Stimulated activated effector memory CD8-positive, alpha-beta T cell treated with anti-CD3 and anti-CD28 coated beads, Interleukin-12 subunit alpha, Interleukin-12 subunit beta, amount 100 ng/mL, for 72 hours (primary cell): ENCODE measurements around the gene SMOC1.

Experiments used
- ATAC-seq: fragments of 150-1000 bp; cut with Tn5 transposase; 2 replicates; pipeline ENCODE4 v1.10.0; 2021
- DNase-seq, 2 donors: peaks; one replicate each; pipeline ENCODE4 v3.0.0; 2021 to 2022; ENCODE audit warnings: low spot score in 2 of 2
- H3K27ac Mint-ChIP-seq: one replicate; pipeline ENCODE4 v1.8.0; 2022; ENCODE audit warnings: mild to moderate bottlenecking, mixed read lengths
- H3K36me3 Mint-ChIP-seq: one replicate; pipeline ENCODE4 v1.8.0; 2022; ENCODE audit warnings: mild to moderate bottlenecking, mixed read lengths
- H3K4me1 Mint-ChIP-seq: one replicate; pipeline ENCODE4 v1.8.0; 2022; ENCODE audit warnings: mixed read lengths
- H3K4me3 Mint-ChIP-seq: one replicate; pipeline ENCODE4 v1.8.0; 2022; ENCODE audit warnings: mild to moderate bottlenecking, mixed read lengths
- H3K9me3 Mint-ChIP-seq: one replicate; pipeline ENCODE4 v1.8.0; 2022; ENCODE audit warnings: mixed read lengths

The SMOC1 gene

GRCh38 chr14:69990323-69990722, 111.1 kb downstream of the SMOC1 start:
- Mint-ChIP-seq H3K4me3 (no peak overlapping the region), H3K9me3 (no peaks in the 10 kb centered on the region), H3K4me1 (no peaks in the 10 kb centered on the region), H3K27ac (no peak overlapping the region), H3K36me3 (no peaks in the 10 kb centered on the region)
- no peak for DNase-seq
- ATAC-seq: no peak

DNA sequence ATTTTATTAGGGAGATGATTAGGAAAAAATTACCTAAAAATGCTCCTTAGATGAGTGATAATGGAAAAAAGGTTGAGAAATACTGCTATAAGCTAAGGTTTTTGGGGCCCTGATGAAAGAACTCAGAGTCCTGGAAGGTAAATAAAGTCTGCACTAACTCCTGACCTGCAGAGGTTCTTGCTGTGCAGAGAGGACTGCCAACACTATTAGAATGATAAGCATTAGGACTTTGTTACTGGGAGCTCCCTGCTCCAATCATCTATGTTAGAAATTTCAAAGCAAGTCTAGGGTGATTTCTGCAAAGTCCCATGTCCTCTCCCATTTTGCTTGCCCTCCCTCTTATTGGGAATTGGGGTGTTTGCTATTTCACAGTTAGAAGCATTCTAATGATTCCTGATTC, 112.2 kb downstream of the SMOC1 start:
- Mint-ChIP-seq H3K4me3 (no peak overlapping the region), H3K36me3 (no peaks in the 10 kb centered on the region), H3K4me1 (no peaks in the 10 kb centered on the region), H3K27ac (no peak overlapping the region), H3K9me3 (no peaks in the 10 kb centered on the region)
- ATAC-seq: no peak
- DNase-seq: no peak

DNA sequence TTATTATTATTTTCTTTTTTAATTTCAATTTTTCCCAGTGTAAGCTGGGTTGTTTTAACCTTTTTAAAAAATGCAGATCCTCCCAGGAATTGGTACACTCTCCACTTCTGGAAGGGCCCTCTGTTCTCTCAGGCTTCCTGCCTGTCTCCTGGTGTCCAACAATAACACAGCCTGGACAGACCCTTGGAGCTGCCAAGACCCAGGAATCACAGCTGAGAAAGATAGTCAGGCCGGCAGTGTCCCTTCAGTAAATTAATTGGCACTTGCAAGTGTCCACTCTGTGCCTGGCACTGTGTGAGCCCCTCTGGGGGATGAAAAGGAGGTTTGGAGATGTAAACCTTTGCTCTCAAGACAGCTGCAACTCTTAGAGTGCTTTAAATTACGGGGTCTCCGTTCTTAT, 113.3 kb downstream of the SMOC1 start:
- ATAC-seq: no peak
- no peak overlapping the region for H3K27ac Mint-ChIP-seq
- no peaks in the 10 kb centered on the region for H3K4me1 Mint-ChIP-seq
- no peak for DNase-seq
- H3K9me3 Mint-ChIP-seq: no peaks in the 10 kb centered on the region
- H3K36me3 Mint-ChIP-seq: no peaks in the 10 kb centered on the region
- no peak overlapping the region for H3K4me3 Mint-ChIP-seq

DNA sequence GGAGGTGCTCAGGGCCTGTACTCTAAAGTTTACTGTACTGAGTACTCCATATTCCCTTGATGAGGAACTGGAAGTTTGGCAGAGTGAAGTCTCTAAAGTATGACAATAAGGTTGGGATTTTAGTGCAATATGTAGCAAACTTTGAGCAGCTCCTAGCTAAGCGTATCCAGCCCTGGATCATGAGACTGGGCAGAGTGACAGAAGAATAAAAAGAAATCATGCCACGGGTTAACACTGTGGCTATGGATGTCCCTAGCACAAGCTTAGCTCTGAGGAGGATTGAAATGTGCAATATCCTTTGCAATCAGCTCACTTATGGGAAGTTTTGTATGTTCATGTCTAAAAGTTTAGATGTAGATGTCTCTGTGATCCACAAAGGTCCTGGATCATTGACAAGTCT, 114.1 kb downstream of the SMOC1 start:
- Mint-ChIP-seq H3K9me3 (no peaks in the 10 kb centered on the region), H3K4me3 (no peak overlapping the region), H3K27ac (no peak overlapping the region), H3K4me1 (no peaks in the 10 kb centered on the region), H3K36me3 (no peaks in the 10 kb centered on the region)
- ATAC-seq (peak; percentile 23), DNase-seq (no peak)

- no peaks in the 10 kb centered on the region for H3K9me3 Mint-ChIP-seq
- H3K4me3 Mint-ChIP-seq: no peak overlapping the region
- no peaks in the 10 kb centered on the region for H3K36me3 Mint-ChIP-seq
- no peak overlapping the region for H3K27ac Mint-ChIP-seq
- no peaks in the 10 kb centered on the region for H3K4me1 Mint-ChIP-seq
- ATAC-seq (no peak), DNase-seq (no peak)
Measured at GRCh38 chr14:69994002-69994401, 114.8 kb downstream of the SMOC1 start.

- H3K4me3 Mint-ChIP-seq: no peak overlapping the region
- no peaks in the 10 kb centered on the region for H3K4me1 Mint-ChIP-seq
- DNase-seq (no peak), ATAC-seq (no peak)
- H3K27ac Mint-ChIP-seq: no peak overlapping the region
- no peaks in the 10 kb centered on the region for H3K9me3 Mint-ChIP-seq
- no peaks in the 10 kb centered on the region for H3K36me3 Mint-ChIP-seq
Measured at GRCh38 chr14:69996216-69996615, 117.0 kb downstream of the SMOC1 start.

GRCh38 chr14:69997849-69998248, 118.6 kb downstream of the SMOC1 start:
- Mint-ChIP-seq H3K36me3 (no peaks in the 10 kb centered on the region), H3K27ac (no peak overlapping the region), H3K4me1 (no peaks in the 10 kb centered on the region), H3K9me3 (no peaks in the 10 kb centered on the region), H3K4me3 (no peak overlapping the region)
- DNase-seq (no peak), ATAC-seq (no peak)

DNA sequence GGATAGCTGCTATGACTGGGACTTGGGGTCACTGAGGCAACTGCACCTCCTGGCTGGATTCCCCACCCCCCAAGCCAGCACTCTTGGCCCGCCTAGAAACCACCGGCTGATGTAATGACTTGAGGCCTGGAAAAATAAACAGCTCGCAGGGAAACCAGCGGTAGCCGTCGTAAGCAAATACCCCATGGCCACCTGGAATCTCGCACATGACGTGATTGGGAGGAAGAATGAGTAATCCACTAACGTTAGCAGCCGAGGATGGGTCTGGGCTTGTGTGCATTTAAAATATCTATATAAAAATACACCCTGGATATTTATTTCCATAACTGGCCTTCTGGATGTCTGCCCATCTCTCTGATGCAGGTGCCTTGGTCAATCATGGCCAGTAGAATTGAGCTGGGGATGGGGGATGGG, 120.1 kb downstream of the SMOC1 start:
- no peak for DNase-seq
- H3K36me3 Mint-ChIP-seq: no peaks in the 10 kb centered on the region
- H3K9me3 Mint-ChIP-seq: no peaks in the 10 kb centered on the region
- H3K4me1 Mint-ChIP-seq: no peaks in the 10 kb centered on the region
- no peak for ATAC-seq
- no peak overlapping the region for H3K4me3 Mint-ChIP-seq
- H3K27ac Mint-ChIP-seq: no peak overlapping the region

DNA sequence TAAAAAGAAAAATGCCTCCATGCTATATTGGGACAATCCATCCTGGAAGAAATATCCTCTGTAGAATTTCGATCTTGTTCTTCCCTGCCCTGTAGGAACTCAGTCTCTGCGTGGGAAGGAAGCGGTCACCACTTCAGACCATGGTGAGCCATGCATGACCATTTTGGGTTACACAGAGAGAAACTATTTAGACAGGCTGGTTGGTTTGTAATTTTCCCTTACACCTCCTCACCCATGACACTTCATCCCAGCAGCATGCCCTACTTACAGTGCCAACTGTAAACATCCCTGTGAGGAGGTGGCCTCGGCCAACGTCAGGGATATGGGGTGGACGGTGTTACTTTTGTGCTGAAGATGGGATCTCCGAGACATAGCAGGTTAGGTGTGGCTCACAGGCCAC, 121.4 kb downstream of the SMOC1 start:
- no peaks in the 10 kb centered on the region for H3K4me1 Mint-ChIP-seq
- no peak overlapping the region for H3K4me3 Mint-ChIP-seq
- ATAC-seq: no peak
- no peaks in the 10 kb centered on the region for H3K36me3 Mint-ChIP-seq
- no peak overlapping the region for H3K27ac Mint-ChIP-seq
- DNase-seq: no peak
- no peaks in the 10 kb centered on the region for H3K9me3 Mint-ChIP-seq

GRCh38 chr14:70002589-70003346, 123.6 kb downstream of the SMOC1 start:
- no peak for DNase-seq
- Mint-ChIP-seq H3K9me3 (no peaks in the 10 kb centered on the region), H3K4me3 (no peak overlapping the region), H3K4me1 (no peaks in the 10 kb centered on the region), H3K36me3 (no peaks in the 10 kb centered on the region), H3K27ac (no peak overlapping the region)
- ATAC-seq: no peak

DNA sequence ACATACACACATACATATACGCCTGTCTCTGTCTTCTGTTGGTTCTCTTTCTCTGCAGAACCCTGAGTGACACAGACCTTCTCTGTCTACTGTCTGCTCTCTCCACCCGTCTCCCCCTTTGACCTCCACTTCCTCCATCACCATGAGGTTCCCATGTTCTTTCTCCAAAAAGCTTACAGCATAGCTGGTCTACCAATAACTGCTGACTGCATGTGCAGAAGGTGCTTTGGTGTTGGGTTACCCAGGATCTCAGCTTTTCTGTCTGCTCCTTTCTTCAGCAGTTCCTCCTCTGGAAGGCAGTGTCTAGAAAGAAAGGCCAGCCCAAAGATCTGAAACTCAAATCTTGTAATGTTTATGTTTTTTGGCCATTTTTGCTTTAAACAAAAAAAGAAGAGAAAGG, 125.6 kb downstream of the SMOC1 start:
- no peaks in the 10 kb centered on the region for H3K9me3 Mint-ChIP-seq
- DNase-seq: no peak
- H3K4me3 Mint-ChIP-seq: no peak overlapping the region
- ATAC-seq: peak; percentile 12
- no peaks in the 10 kb centered on the region for H3K36me3 Mint-ChIP-seq
- H3K4me1 Mint-ChIP-seq: no peaks in the 10 kb centered on the region
- no peak overlapping the region for H3K27ac Mint-ChIP-seq

DNA sequence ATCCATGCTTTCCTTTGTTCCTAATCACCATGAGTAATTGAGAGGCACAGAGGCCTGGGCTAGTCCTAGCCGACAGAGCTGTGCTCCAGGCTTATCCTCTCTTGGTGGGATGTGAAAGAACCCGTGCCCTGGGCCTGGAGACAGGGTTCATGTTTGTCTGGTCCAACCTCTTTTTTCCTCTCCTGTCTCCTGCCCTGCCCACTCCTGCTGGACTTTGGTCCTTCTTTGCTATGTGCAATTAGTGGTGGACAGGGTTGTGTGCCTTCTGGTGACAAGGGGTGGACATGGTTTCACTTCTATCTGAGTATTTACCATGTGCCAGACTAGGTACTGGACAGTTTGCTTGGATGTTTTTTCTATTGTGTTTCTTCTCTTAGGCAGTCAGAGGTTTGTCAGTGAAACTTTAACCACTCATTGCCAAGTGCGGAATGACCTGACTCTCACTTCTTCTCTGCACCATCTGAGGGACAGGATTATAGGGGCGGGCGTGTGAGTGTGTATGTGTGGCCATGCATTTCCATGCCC, 126.1 kb downstream of the SMOC1 start:
- Mint-ChIP-seq H3K9me3 (no peaks in the 10 kb centered on the region), H3K36me3 (no peaks in the 10 kb centered on the region), H3K4me1 (no peaks in the 10 kb centered on the region), H3K4me3 (no peak overlapping the region), H3K27ac (no peak overlapping the region)
- DNase-seq: no peak
- ATAC-seq: no peak

DNA sequence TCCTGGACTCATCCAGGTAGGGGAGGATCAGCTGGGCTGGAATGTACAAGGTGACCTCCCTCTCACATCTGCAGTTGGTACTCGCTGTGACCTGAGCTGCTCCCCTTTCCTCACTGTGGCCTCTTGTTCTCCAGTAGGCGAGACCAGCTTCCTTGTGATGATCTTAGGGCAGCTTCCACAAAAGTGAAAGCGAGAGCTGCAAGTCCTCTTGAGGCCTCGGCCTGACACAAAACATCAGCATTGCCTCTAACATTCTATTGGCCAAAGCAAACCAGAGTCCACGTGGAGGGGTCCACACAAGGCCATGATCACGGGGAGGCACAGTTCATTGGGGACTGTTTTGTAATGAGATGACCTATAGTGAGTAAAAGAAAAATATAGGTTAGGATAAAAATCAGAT, 127.5 kb downstream of the SMOC1 start:
- Mint-ChIP-seq H3K4me3 (no peak overlapping the region), H3K4me1 (no peaks in the 10 kb centered on the region), H3K9me3 (no peaks in the 10 kb centered on the region), H3K36me3 (no peaks in the 10 kb centered on the region), H3K27ac (no peak overlapping the region)
- no peak for DNase-seq
- no peak for ATAC-seq

- H3K9me3 Mint-ChIP-seq: no peaks in the 10 kb centered on the region
- H3K36me3 Mint-ChIP-seq: no peaks in the 10 kb centered on the region
- H3K4me3 Mint-ChIP-seq: no peak overlapping the region
- no peak for ATAC-seq
- no peak for DNase-seq
- no peaks in the 10 kb centered on the region for H3K4me1 Mint-ChIP-seq
- H3K27ac Mint-ChIP-seq: no peak overlapping the region
Measured at GRCh38 chr14:70008284-70009262, 129.4 kb downstream of the SMOC1 start.

DNA sequence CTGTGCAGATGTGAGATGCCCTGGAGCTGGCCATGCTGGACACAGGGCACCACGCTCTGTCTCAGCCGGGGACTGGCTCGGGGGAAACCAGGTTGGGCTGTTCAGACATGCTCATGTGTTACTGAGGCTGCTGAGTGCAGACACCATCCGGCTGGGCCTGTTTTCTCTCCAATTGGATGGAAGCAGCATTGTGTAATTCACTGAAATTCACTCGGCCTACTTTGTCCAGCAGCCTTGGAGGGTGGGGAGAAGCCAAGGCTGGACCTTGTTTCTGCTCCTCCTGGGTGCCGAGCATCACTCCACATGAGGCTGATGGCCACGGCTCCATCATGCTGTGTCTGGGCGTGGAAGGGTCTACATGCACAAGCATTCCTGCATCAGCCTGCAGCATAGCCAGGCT, 130.7 kb downstream of the SMOC1 start:
- no peaks in the 10 kb centered on the region for H3K4me1 Mint-ChIP-seq
- no peaks in the 10 kb centered on the region for H3K36me3 Mint-ChIP-seq
- no peak overlapping the region for H3K27ac Mint-ChIP-seq
- DNase-seq: no peak
- ATAC-seq: no peak
- H3K4me3 Mint-ChIP-seq: no peak overlapping the region
- no peaks in the 10 kb centered on the region for H3K9me3 Mint-ChIP-seq

GRCh38 chr14:70011098-70011497, 131.9 kb downstream of the SMOC1 start:
- no peak for ATAC-seq
- no peak for DNase-seq
- H3K4me3 Mint-ChIP-seq: no peak overlapping the region
- no peaks in the 10 kb centered on the region for H3K9me3 Mint-ChIP-seq
- no peaks in the 10 kb centered on the region for H3K36me3 Mint-ChIP-seq
- no peak overlapping the region for H3K27ac Mint-ChIP-seq
- no peaks in the 10 kb centered on the region for H3K4me1 Mint-ChIP-seq
